Measurements from ENCODE around the gene NUP160. TPM values are rescaled to one million over a fixed set of nuclear protein-coding genes. Genes with fewer than 3 reads are reported as not detected.
"Not testable (repeated sequence)": the region's sequence is repeated elsewhere in the genome, so short reads cannot be mapped to it uniquely, and the experiment has no call there.

NUP160 gene
- total RNA-seq, 4 donors from 2014 or later, result 8.1 to 11.4 (median 9.9) TPM

DNA sequence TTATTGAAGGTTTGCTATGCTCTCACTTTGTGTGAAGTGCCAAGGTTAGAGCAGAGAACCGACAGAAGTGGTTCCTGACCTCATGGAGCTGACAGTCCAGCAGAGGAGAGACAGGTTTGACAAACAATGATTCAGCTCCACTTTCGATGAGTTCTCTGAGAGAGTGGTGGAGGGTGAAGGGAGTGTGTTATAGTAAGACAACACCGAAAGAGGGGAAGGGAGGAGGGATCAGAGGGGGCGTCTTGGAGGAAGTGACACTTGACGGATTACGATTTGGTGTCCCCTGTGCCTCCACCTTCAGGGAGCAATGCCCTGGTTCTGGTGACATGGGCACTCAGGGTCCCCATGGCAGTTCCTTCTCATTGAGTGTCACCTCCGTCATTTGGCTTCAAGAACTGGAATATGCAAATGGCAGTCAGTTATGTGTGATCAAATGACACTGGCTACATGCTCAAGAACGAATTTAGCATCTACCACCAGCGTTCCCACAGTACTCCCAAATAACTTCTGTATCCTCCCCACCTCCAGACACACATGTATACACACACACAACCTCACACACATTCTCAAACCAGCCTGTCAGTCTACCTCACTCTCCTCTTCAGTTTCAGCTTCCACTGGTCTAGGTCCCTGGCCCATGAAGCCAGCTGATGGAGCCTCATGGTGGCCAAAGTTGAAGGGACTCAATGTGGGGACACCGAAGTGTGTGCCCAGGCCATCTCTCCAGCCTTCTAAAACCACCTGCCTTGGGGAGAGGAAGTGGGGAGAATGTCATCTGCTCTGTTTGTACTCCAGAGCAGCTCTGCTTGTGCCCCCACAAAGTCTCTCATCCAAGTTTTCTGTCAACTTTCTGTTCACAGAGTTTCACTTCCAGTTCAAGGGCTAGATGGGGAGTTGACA lies 31.4 kb upstream of the NUP160 start:
- ATAC-seq (no peak), DNase-seq (no peak)
- intact Hi-C loops (cut with DNase I; ENCODE audit: low total_unique reads) (no loop called here), in situ Hi-C loops (cut with MboI; ENCODE audit: low sequenced_read_pairs in 4 of 4) (no loop called here)
- H3K9me3 ChIP-seq, result no peaks in the 10 kb centered on the region
- TF ChIP-seq, protein P1, sequence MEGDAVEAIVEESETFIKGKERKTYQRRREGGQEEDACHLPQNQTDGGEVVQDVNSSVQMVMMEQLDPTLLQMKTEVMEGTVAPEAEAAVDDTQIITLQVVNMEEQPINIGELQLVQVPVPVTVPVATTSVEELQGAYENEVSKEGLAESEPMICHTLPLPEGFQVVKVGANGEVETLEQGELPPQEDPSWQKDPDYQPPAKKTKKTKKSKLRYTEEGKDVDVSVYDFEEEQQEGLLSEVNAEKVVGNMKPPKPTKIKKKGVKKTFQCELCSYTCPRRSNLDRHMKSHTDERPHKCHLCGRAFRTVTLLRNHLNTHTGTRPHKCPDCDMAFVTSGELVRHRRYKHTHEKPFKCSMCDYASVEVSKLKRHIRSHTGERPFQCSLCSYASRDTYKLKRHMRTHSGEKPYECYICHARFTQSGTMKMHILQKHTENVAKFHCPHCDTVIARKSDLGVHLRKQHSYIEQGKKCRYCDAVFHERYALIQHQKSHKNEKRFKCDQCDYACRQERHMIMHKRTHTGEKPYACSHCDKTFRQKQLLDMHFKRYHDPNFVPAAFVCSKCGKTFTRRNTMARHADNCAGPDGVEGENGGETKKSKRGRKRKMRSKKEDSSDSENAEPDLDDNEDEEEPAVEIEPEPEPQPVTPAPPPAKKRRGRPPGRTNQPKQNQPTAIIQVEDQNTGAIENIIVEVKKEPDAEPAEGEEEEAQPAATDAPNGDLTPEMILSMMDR (IDR thresholded peaks at IDR 0.05 in 4 of 5, conservative IDR thresholded peaks at IDR 0.05 in 1 of 5), result no peak
- H3K36me3 ChIP-seq, result no peaks in the 10 kb centered on the region
- H3K27me3 ChIP-seq, result peaks cover 0 to 6% (median 0%) of the 10 kb centered on the region in 3 donors
- no peaks in the 10 kb centered on the region for H3K4me1 ChIP-seq
- no peak overlapping the region for H3K27ac ChIP-seq
- no peak overlapping the region for H3K4me3 ChIP-seq

DNA sequence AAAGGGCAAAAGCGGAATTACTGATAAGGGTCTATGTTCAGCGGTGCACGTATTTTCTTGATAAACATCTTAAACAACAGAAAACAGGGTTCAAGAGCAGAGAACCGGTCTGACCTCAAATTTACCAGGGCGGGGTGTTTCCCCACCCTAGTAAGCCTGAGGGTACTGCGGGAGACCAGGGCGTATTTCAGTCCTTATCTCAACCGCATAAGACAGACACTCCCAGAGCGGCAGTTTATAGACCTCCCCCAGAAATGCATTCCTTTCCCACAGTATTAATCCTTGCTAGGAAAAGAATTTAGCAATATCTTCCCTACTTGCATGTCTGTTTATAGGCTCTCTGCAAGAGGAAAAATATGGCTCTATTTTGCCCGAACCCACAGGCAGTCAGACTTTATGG lies 27.7 kb upstream of the NUP160 start:
- DNase-seq; H3K9me3 ChIP-seq; H3K4me1 ChIP-seq; H3K4me3 ChIP-seq; intact Hi-C loops (cut with DNase I; ENCODE audit: low total_unique reads); ATAC-seq; H3K36me3 ChIP-seq; H3K27ac ChIP-seq; in situ Hi-C loops (cut with MboI; ENCODE audit: low sequenced_read_pairs in 4 of 4); H3K27me3 ChIP-seq: not testable (repeated sequence)

DNA sequence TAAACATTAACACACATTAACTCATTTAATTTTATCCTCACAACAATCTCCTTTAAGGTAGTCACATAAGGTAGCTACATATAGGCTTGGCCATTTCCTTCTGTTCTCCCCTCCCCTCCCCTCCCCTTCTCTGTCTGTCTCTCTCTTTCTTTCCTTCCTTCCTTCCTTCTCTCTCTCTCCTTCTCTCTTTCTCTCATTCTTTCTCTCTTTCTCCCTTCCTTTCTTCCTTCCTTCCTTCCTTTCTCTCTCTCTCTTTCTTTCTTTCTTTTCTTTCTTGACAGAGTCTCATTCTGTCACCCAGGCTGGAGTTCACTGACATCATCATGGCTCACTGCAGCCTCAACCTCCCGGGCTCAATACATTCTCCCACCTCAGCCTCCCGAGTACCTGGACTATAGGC lies 22.3 kb upstream of the NUP160 start:
- no peak for ATAC-seq
- intact Hi-C loops (cut with DNase I; ENCODE audit: low total_unique reads), result no loop called here
- Histone ChIP-seq H3K9me3 (no peaks in the 10 kb centered on the region), H3K27me3 (no peaks in the 10 kb centered on the region), H3K27ac (no peak overlapping the region), H3K4me1 (peaks cover 0 to under 1% of the 10 kb centered on the region in 2 donors), H3K4me3 (no peak overlapping the region), H3K36me3 (no peaks in the 10 kb centered on the region)
- in situ Hi-C loops (cut with MboI; ENCODE audit: low sequenced_read_pairs in 4 of 4), result no loop called here
- TF ChIP-seq, protein P1 (IDR thresholded peaks at IDR 0.05 in 4 of 5, conservative IDR thresholded peaks at IDR 0.05 in 1 of 5), result no peak
- no peak for TF ChIP-seq POLR2A (IDR thresholded peaks at IDR 0.05)
- DNase-seq, result no peak

DNA sequence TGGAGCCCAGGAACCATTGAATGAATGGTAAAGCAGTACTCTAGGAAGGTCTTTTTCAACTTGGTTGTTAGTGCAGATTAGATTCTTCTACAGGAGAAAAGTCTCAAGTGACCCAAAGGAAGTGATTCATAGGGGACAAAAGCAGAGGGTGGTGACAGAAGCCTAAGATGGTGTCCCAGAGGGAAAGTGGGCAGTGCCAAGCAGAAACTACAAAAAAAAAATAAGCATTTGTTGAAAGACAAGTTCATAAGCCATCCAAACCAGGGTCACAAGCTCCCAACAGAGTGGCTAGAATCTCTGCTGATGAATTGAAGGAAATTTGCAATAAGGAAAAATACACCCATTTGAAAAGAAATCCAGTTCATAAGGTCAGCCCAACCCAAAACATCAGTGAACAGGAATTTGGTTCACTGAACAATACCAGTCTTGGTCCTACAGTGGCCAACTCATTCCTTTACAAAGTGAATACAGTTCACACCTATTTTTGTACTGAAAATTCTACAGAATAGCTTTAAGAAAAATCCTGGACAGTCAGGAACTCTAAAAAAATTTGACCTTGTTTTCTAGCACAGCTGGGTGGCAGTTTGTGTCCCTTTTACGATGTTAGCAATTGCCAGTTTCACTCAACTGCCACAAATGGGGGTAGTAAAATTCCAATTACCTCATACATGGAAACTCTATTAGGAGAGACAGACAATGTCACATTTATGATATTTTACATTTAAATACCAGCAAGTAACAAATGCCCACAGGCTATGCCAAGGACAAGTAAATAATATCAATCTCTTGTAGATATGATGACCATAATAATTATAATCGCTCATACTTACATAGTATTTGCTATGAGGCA lies 21.6 kb upstream of the NUP160 start:
- intact Hi-C loops (cut with DNase I; ENCODE audit: low total_unique reads), result no loop called here
- Histone ChIP-seq H3K27me3 (no peaks in the 10 kb centered on the region), H3K4me3 (no peak overlapping the region), H3K36me3 (no peaks in the 10 kb centered on the region), H3K27ac (no peak overlapping the region), H3K9me3 (no peaks in the 10 kb centered on the region), H3K4me1 (peaks cover 0 to 6% of the 10 kb centered on the region in 2 donors)
- in situ Hi-C loops (cut with MboI; ENCODE audit: low sequenced_read_pairs in 4 of 4), result no loop called here
- DNase-seq (no peak), ATAC-seq (no peak)
- TF ChIP-seq, protein P1 (IDR thresholded peaks at IDR 0.05 in 4 of 5, conservative IDR thresholded peaks at IDR 0.05 in 1 of 5), result no peak
- TF ChIP-seq POLR2A (IDR thresholded peaks at IDR 0.05), result no peak

DNA sequence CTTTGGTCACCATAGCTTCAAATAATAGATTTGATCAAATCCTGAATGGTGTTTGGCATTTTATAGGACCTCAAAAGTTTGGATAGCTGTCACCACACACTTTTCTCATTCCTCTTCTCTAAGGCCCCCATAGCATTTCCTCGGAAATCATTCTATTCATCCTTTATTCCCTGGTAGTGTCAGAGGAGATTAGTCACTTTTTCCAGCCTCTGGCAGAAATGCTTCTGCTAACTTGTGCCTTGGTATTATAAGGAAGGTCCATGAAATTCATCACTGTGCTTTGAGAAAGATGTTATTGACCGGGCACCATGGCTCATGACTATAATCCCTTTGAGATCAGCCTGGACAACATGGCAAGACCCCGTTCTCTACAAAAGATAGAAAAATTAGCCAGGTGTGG lies 19.7 kb upstream of the NUP160 start:
- Histone ChIP-seq H3K27ac (no peak overlapping the region), H3K36me3 (no peaks in the 10 kb centered on the region), H3K4me3 (no peak overlapping the region), H3K9me3 (no peaks in the 10 kb centered on the region), H3K4me1 (peaks cover 0 to 6% of the 10 kb centered on the region in 2 donors), H3K27me3 (no peaks in the 10 kb centered on the region)
- intact Hi-C loops (cut with DNase I; ENCODE audit: low total_unique reads), result no loop called here
- TF ChIP-seq, protein P1 (IDR thresholded peaks at IDR 0.05 in 4 of 5, conservative IDR thresholded peaks at IDR 0.05 in 1 of 5), result no peak
- no peak for TF ChIP-seq POLR2A (IDR thresholded peaks at IDR 0.05)
- in situ Hi-C loops (cut with MboI; ENCODE audit: low sequenced_read_pairs in 4 of 4), result no loop called here
- DNase-seq, result no peak
- no peak for ATAC-seq

DNA sequence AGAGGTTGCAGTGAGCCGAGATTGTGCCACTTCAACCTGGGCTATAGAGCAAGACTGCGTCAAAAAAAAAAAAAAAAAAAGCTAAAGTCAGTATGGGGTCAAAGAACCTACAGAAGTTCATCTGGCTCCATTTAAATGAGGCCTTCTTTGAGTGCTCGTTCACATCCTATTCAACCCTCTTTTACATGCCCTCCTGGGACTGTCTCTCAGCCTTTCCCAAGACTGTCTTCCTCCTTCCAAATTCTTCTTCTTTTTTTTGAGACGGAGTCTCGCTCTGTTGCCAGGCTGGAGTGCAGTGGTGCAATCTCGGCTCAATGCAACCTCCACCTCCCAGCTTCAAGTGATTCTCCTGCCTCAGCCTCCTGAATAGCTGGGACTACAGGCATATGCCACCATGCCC lies 18.7 kb upstream of the NUP160 start:
- in situ Hi-C loops (cut with MboI; ENCODE audit: low sequenced_read_pairs in 4 of 4); H3K4me1 ChIP-seq; H3K9me3 ChIP-seq; H3K4me3 ChIP-seq; intact Hi-C loops (cut with DNase I; ENCODE audit: low total_unique reads); H3K27me3 ChIP-seq; H3K36me3 ChIP-seq; H3K27ac ChIP-seq; DNase-seq; ATAC-seq: not testable (repeated sequence)
